WTC11 (cell line): Measurements from ENCODE around the gene PIEZO1. TPM values are rescaled to one million over a fixed set of nuclear protein-coding genes. Genes with fewer than 3 reads are reported as not detected.

Experiments used
- ATAC-seq: fragments of 200-7000 bp; cut with Tn5 transposase; 2 replicates; pipeline ENCODE4 v1.10.0; 2021; ENCODE audit warnings: mild to moderate bottlenecking, moderate library complexity
- CTCF ChIA-PET: fragments of 300-600 bp; sonication (Branson Sonifier 250); formaldehyde crosslinking; loops from one replicate; lab custom pipeline; 2021; ENCODE audit warnings: antibody characterized with exemption; lab: Charles Lee
- POLR2A ChIA-PET: fragments of 350-600 bp; sonication (Branson Sonifier 250); formaldehyde crosslinking; loops from one replicate; lab custom pipeline; 2021; ENCODE audit warnings: antibody characterized with exemption; lab: Charles Lee
- DNase-seq: peaks from one replicate; pipeline ENCODE4 v3.0.0; 2021; ENCODE audit warnings: low spot score
- H3K27ac Mint-ChIP-seq: 2 replicates; pipeline ENCODE4 v1.8.0; 2021; ENCODE audit warnings: mixed read lengths
- H3K27me3 Mint-ChIP-seq: 2 replicates; pipeline ENCODE4 v1.8.0; 2021; ENCODE audit warnings: low read depth, mild to moderate bottlenecking, moderate library complexity, mixed read lengths
- H3K36me3 Mint-ChIP-seq: 2 replicates; pipeline ENCODE4 v1.8.0; 2021; ENCODE audit warnings: mixed read lengths
- H3K4me1 Mint-ChIP-seq: 2 replicates; pipeline ENCODE4 v1.8.0; 2022; ENCODE audit warnings: mixed read lengths
- H3K4me3 Mint-ChIP-seq: 2 replicates; pipeline ENCODE4 v1.8.0; 2021; ENCODE audit warnings: mild to moderate bottlenecking, moderate library complexity, mixed read lengths
- H3K9me3 Mint-ChIP-seq: 2 replicates; pipeline ENCODE4 v1.8.0; 2021; ENCODE audit warnings: mixed read lengths
- AFF4 ChIP-seq: sonication (generic); formaldehyde crosslinking; IDR thresholded peaks from 2 replicates; pipeline ENCODE4 v1.8.1; 2023; ENCODE audit warnings: mild to moderate bottlenecking, missing genetic modification reagents, borderline replicate concordance
- AR ChIP-seq: fragments of 250-450 bp; sonication (Bioruptor Pico); IDR thresholded peaks from 2 replicates; pipeline ENCODE4 v1.9.0; 2021; ENCODE audit warnings: mild to moderate bottlenecking
- CBFB ChIP-seq: sonication (generic); formaldehyde crosslinking; IDR thresholded peaks from 2 replicates; pipeline ENCODE4 v1.8.1; 2022; ENCODE audit warnings: mild to moderate bottlenecking, low read depth, missing genetic modification reagents
- ELF4 ChIP-seq: sonication (generic); formaldehyde crosslinking; IDR thresholded peaks from 2 replicates; pipeline ENCODE4 v1.8.1; 2022; ENCODE audit warnings: low read depth, mild to moderate bottlenecking, moderate library complexity, missing genetic modification reagents
- FOXK1 ChIP-seq: sonication (generic); formaldehyde crosslinking; IDR thresholded peaks from 2 replicates; pipeline ENCODE4 v1.8.0; 2022; ENCODE audit warnings: mild to moderate bottlenecking, moderate library complexity, missing genetic modification reagents
- FOXP1 ChIP-seq: sonication (generic); formaldehyde crosslinking; IDR thresholded peaks from 2 replicates; pipeline ENCODE4 v1.8.0; 2022; ENCODE audit warnings: missing genetic modification reagents, mild to moderate bottlenecking, moderate library complexity, borderline replicate concordance
- GABPB1 ChIP-seq: sonication (generic); formaldehyde crosslinking; IDR thresholded peaks from 2 replicates; pipeline ENCODE4 v1.8.1; 2023; ENCODE audit warnings: mild to moderate bottlenecking, missing genetic modification reagents
- GTF2I ChIP-seq: fragments of 250-450 bp; sonication (Bioruptor Pico); conservative IDR thresholded peaks from 2 replicates; pipeline ENCODE4 v1.4.0; 2021; ENCODE audit warnings: mild to moderate bottlenecking
- HMGA2 ChIP-seq: fragments of 250-450 bp; sonication (Bioruptor Pico); IDR thresholded peaks from 2 replicates; pipeline ENCODE4 v1.4.0; 2021; ENCODE audit warnings: mild to moderate bottlenecking, moderate library complexity
- IRF1 ChIP-seq: sonication (generic); formaldehyde crosslinking; IDR thresholded peaks from 2 replicates; pipeline ENCODE4 v1.8.0; 2023; ENCODE audit warnings: missing genetic modification reagents
- JAZF1 ChIP-seq: fragments of 250-450 bp; sonication (Bioruptor Pico); IDR thresholded peaks from 2 replicates; pipeline ENCODE4 v1.9.0; 2021; ENCODE audit warnings: moderate library complexity, mild to moderate bottlenecking, inconsistent platforms
- MAX ChIP-seq: sonication (generic); formaldehyde crosslinking; IDR thresholded peaks from 2 replicates; pipeline ENCODE4 v1.8.0; 2022; ENCODE audit warnings: mild to moderate bottlenecking, missing genetic modification reagents
- MLX ChIP-seq: sonication (generic); formaldehyde crosslinking; IDR thresholded peaks from 2 replicates; pipeline ENCODE4 v1.8.1; 2023; ENCODE audit warnings: mild to moderate bottlenecking, missing genetic modification reagents, moderate library complexity
- PRRX2 ChIP-seq: fragments of 250-450 bp; sonication (Bioruptor Pico); IDR thresholded peaks from 2 replicates; pipeline ENCODE4 v1.8.0; 2021; ENCODE audit warnings: mild to moderate bottlenecking
- SMAD3 ChIP-seq: sonication (generic); formaldehyde crosslinking; IDR thresholded peaks from 2 replicates; pipeline ENCODE4 v1.8.0; 2022; ENCODE audit warnings: missing genetic modification reagents, mild to moderate bottlenecking, borderline replicate concordance
- TEAD1 ChIP-seq: sonication (generic); formaldehyde crosslinking; IDR thresholded peaks from 2 replicates; pipeline ENCODE4 v1.8.0; 2022; ENCODE audit warnings: mild to moderate bottlenecking, missing genetic modification reagents
- ZBTB43 ChIP-seq: sonication (generic); formaldehyde crosslinking; IDR thresholded peaks from 2 replicates; pipeline ENCODE4 v1.8.1; 2023; ENCODE audit warnings: mild to moderate bottlenecking, missing genetic modification reagents
- ZNF219 ChIP-seq: sonication (generic); formaldehyde crosslinking; IDR thresholded peaks from 2 replicates; pipeline ENCODE4 v1.8.0; 2023; ENCODE audit warnings: missing genetic modification reagents, mild to moderate bottlenecking, borderline replicate concordance
- ZNF281 ChIP-seq: sonication (generic); formaldehyde crosslinking; IDR thresholded peaks from 2 replicates; pipeline ENCODE4 v1.8.0; 2023; ENCODE audit warnings: mild to moderate bottlenecking, missing genetic modification reagents
- total RNA-seq: library from RNA; stranded (reverse); gene quantifications from 3 replicates; pipeline ENCODE4 v1.2.3, GENCODE V29; 2021

Gene PIEZO1
- total RNA-seq, 1 experiment from 2014 or later = 71.3 TPM

GRCh38 chr16:88828711-88829110 is 43.7 kb upstream of the PIEZO1 start:
- H3K4me1 Mint-ChIP-seq = no peaks in the 10 kb centered on the region
- no peak for DNase-seq
- H3K36me3 Mint-ChIP-seq = no peaks in the 10 kb centered on the region
- no peak for TF ChIP-seq CBFB (CRISPR knock-in tag)
- TF ChIP-seq, all 79 proteins: peak for 0
- ChIA-PET CTCF (interaction anchor here (1.2 to 1.4 kb wide), 2 partner anchors 29 to 92 kb away, joined by 3 to 8 read pairs; no protein-coding TSS in a partner anchor), POLR2A (no interaction called here)
- Mint-ChIP-seq H3K27me3 (no peaks in the 10 kb centered on the region), H3K27ac (no peak overlapping the region), H3K4me3 (no peak overlapping the region), H3K9me3 (no peaks in the 10 kb centered on the region)
- ATAC-seq = no peak

- H3K4me3 Mint-ChIP-seq = no peak overlapping the region
- no peaks in the 10 kb centered on the region for H3K36me3 Mint-ChIP-seq
- TF ChIP-seq MLX (no peak), GABPB1 (CRISPR knock-in tag) (no peak), MAX (CRISPR knock-in tag) (no peak), IRF1 (CRISPR knock-in tag) (no peak), ZNF219 (CRISPR knock-in tag) (no peak), SMAD3 (CRISPR knock-in tag) (no peak), FOXK1 (CRISPR knock-in tag) (no peak), AR (no peak), GTF2I (no peak), JAZF1 (CRISPR knock-in tag) (no peak), HMGA2 (CRISPR knock-in tag) (no peak), TEAD1 (CRISPR knock-in tag) (no peak)
- no peak for DNase-seq
- POLR2A ChIA-PET = no interaction called here
- H3K9me3 Mint-ChIP-seq = no peaks in the 10 kb centered on the region
- CTCF ChIA-PET = interaction anchor here (1.4 to 1.7 kb wide), 2 partner anchors 11 to 91 kb away, joined by 7 to 8 read pairs; no protein-coding TSS in a partner anchor
- no peak overlapping the region for H3K27ac Mint-ChIP-seq
- ATAC-seq = no peak
- H3K27me3 Mint-ChIP-seq = no peaks in the 10 kb centered on the region
- H3K4me1 Mint-ChIP-seq = no peaks in the 10 kb centered on the region
Measured at GRCh38 chr16:88827727-88828126, 42.7 kb upstream of the PIEZO1 start.

- Mint-ChIP-seq H3K27ac (no peak overlapping the region), H3K4me1 (no peaks in the 10 kb centered on the region), H3K27me3 (no peaks in the 10 kb centered on the region), H3K9me3 (no peaks in the 10 kb centered on the region), H3K36me3 (no peaks in the 10 kb centered on the region), H3K4me3 (no peak overlapping the region)
- ATAC-seq = no peak
- CTCF ChIA-PET = interaction anchor here (0.6 to 1.7 kb wide), 4 partner anchors 10 to 89 kb away, joined by 3 to 7 read pairs (median 4); no protein-coding TSS in a partner anchor
- POLR2A ChIA-PET = no interaction called here
- DNase-seq = no peak
- TF ChIP-seq FOXP1 (CRISPR knock-in tag) = no peak
- no peak for TF ChIP-seq AFF4 (CRISPR knock-in tag)
- no peak for TF ChIP-seq ELF4 (CRISPR knock-in tag)
- no peak for TF ChIP-seq ZNF281 (CRISPR knock-in tag)
- no peak for TF ChIP-seq ZBTB43
- TF ChIP-seq PRRX2 (CRISPR knock-in tag) = no peak
Measured at GRCh38 chr16:88826070-88826840, 41.2 kb upstream of the PIEZO1 start.
